WTC11 (cell line): ENCODE measurements around the gene NPR3. TPM values are rescaled to one million over a fixed set of nuclear protein-coding genes. Genes with fewer than 3 reads are reported as not detected.

Experiments
- ATAC-seq: fragments of 200-7000 bp; cut with Tn5 transposase; 2 replicates; pipeline ENCODE4 v1.10.0; 2021; ENCODE audit warnings: mild to moderate bottlenecking, moderate library complexity
- CTCF ChIA-PET: fragments of 300-600 bp; sonication (Branson Sonifier 250); formaldehyde crosslinking; loops from one replicate; lab custom pipeline; 2021; ENCODE audit warnings: antibody characterized with exemption; lab: Charles Lee
- POLR2A ChIA-PET: fragments of 350-600 bp; sonication (Branson Sonifier 250); formaldehyde crosslinking; loops from one replicate; lab custom pipeline; 2021; ENCODE audit warnings: antibody characterized with exemption; lab: Charles Lee
- DNase-seq: peaks from one replicate; pipeline ENCODE4 v3.0.0; 2021; ENCODE audit warnings: low spot score
- H3K27ac Mint-ChIP-seq: 2 replicates; pipeline ENCODE4 v1.8.0; 2021; ENCODE audit warnings: mixed read lengths
- H3K27me3 Mint-ChIP-seq: 2 replicates; pipeline ENCODE4 v1.8.0; 2021; ENCODE audit warnings: low read depth, mild to moderate bottlenecking, moderate library complexity, mixed read lengths
- H3K36me3 Mint-ChIP-seq: 2 replicates; pipeline ENCODE4 v1.8.0; 2021; ENCODE audit warnings: mixed read lengths
- H3K4me1 Mint-ChIP-seq: 2 replicates; pipeline ENCODE4 v1.8.0; 2022; ENCODE audit warnings: mixed read lengths
- H3K4me3 Mint-ChIP-seq: 2 replicates; pipeline ENCODE4 v1.8.0; 2021; ENCODE audit warnings: mild to moderate bottlenecking, moderate library complexity, mixed read lengths
- H3K9me3 Mint-ChIP-seq: 2 replicates; pipeline ENCODE4 v1.8.0; 2021; ENCODE audit warnings: mixed read lengths
- CREM ChIP-seq: sonication (generic); formaldehyde crosslinking; IDR thresholded peaks from 2 replicates; pipeline ENCODE4 v1.8.1; 2022; ENCODE audit warnings: mild to moderate bottlenecking, missing genetic modification reagents, moderate library complexity
- ELF4 ChIP-seq: sonication (generic); formaldehyde crosslinking; IDR thresholded peaks from 2 replicates; pipeline ENCODE4 v1.8.1; 2022; ENCODE audit warnings: low read depth, mild to moderate bottlenecking, moderate library complexity, missing genetic modification reagents
- ESRRA ChIP-seq: sonication (generic); formaldehyde crosslinking; IDR thresholded peaks from 2 replicates; pipeline ENCODE4 v1.8.1; 2022; ENCODE audit warnings: mild to moderate bottlenecking, missing genetic modification reagents, borderline replicate concordance
- ETV6 ChIP-seq: sonication (generic); formaldehyde crosslinking; IDR thresholded peaks from 2 replicates; pipeline ENCODE4 v1.8.1; 2022; ENCODE audit warnings: mild to moderate bottlenecking, missing genetic modification reagents
- KAT7 ChIP-seq: sonication (generic); formaldehyde crosslinking; IDR thresholded peaks from 2 replicates; pipeline ENCODE4 v1.8.1; 2023; ENCODE audit warnings: missing genetic modification reagents, mild to moderate bottlenecking, borderline replicate concordance
- MYBL2 ChIP-seq: sonication (generic); formaldehyde crosslinking; IDR thresholded peaks from 2 replicates; pipeline ENCODE4 v1.8.1; 2023; ENCODE audit warnings: mild to moderate bottlenecking, moderate library complexity, missing genetic modification reagents
- PRRX2 ChIP-seq: fragments of 250-450 bp; sonication (Bioruptor Pico); IDR thresholded peaks from 2 replicates; pipeline ENCODE4 v1.8.0; 2021; ENCODE audit warnings: mild to moderate bottlenecking
- RORB ChIP-seq: fragments of 250-450 bp; sonication (Bioruptor Pico); IDR thresholded peaks from 2 replicates; pipeline ENCODE4 v1.9.0; 2021; ENCODE audit warnings: mild to moderate bottlenecking
- SMAD4 ChIP-seq: sonication (generic); formaldehyde crosslinking; IDR thresholded peaks from 2 replicates; pipeline ENCODE4 v1.8.0; 2022; ENCODE audit warnings: mild to moderate bottlenecking, missing genetic modification reagents
- SP1 ChIP-seq: sonication (generic); formaldehyde crosslinking; conservative IDR thresholded peaks from 2 replicates; pipeline ENCODE4 v1.8.1; 2022; ENCODE audit warnings: missing genetic modification reagents
- TP53 ChIP-seq: sonication (generic); formaldehyde crosslinking; IDR thresholded peaks from 2 replicates; pipeline ENCODE4 v1.8.1; 2023; ENCODE audit warnings: mild to moderate bottlenecking, missing genetic modification reagents
- ZBTB21 ChIP-seq: sonication (generic); formaldehyde crosslinking; IDR thresholded peaks from 2 replicates; pipeline ENCODE4 v1.8.1; 2023; ENCODE audit warnings: mild to moderate bottlenecking, missing genetic modification reagents, borderline replicate concordance
- ZNF138 ChIP-seq: sonication (generic); formaldehyde crosslinking; conservative IDR thresholded peaks from 2 replicates; pipeline ENCODE4 v1.8.1; 2022; ENCODE audit warnings: mild to moderate bottlenecking, moderate library complexity, missing genetic modification reagents
- total RNA-seq: library from RNA; stranded (reverse); gene quantifications from 3 replicates; pipeline ENCODE4 v1.2.3, GENCODE V29; 2021
- TF ChIP-seq, protein P1 (sequence below): fragments of 250-450 bp; sonication (Bioruptor Pico); conservative IDR thresholded peaks from 2 replicates; pipeline ENCODE4 v1.9.0; 2021; ENCODE audit warnings: mild to moderate bottlenecking
- TF ChIP-seq, protein P2 (sequence below): sonication (generic); formaldehyde crosslinking; IDR thresholded peaks from 2 replicates; pipeline ENCODE4 v1.8.1; 2023; ENCODE audit warnings: mild to moderate bottlenecking, moderate library complexity, missing genetic modification reagents
- TF ChIP-seq, protein P3 (sequence below): sonication (generic); formaldehyde crosslinking; IDR thresholded peaks from 2 replicates; pipeline ENCODE4 v1.8.1; 2023; ENCODE audit warnings: mild to moderate bottlenecking, missing genetic modification reagents, moderate library complexity
- TF ChIP-seq, protein P4 (sequence below): sonication (generic); formaldehyde crosslinking; IDR thresholded peaks from 2 replicates; pipeline ENCODE4 v1.8.1; 2022; ENCODE audit warnings: missing genetic modification reagents, borderline replicate concordance
- TF ChIP-seq, protein P5 (sequence below): sonication (generic); formaldehyde crosslinking; IDR thresholded peaks from 2 replicates; pipeline ENCODE4 v1.8.1; 2023; ENCODE audit warnings: mild to moderate bottlenecking, missing genetic modification reagents, borderline replicate concordance
- TF ChIP-seq, protein P6 (sequence below): fragments of 250-450 bp; sonication (Bioruptor Pico); IDR thresholded peaks from 2 replicates; pipeline ENCODE4 v1.9.0; 2021; ENCODE audit warnings: mild to moderate bottlenecking
- TF ChIP-seq, protein P7 (sequence below): sonication (generic); formaldehyde crosslinking; IDR thresholded peaks from 2 replicates; pipeline ENCODE4 v1.8.1; 2022; ENCODE audit warnings: low read depth, mild to moderate bottlenecking, moderate library complexity, missing genetic modification reagents, borderline replicate concordance

The NPR3 gene
- total RNA-seq, 1 experiment from 2014 or later: 0.09 TPM

DNA sequence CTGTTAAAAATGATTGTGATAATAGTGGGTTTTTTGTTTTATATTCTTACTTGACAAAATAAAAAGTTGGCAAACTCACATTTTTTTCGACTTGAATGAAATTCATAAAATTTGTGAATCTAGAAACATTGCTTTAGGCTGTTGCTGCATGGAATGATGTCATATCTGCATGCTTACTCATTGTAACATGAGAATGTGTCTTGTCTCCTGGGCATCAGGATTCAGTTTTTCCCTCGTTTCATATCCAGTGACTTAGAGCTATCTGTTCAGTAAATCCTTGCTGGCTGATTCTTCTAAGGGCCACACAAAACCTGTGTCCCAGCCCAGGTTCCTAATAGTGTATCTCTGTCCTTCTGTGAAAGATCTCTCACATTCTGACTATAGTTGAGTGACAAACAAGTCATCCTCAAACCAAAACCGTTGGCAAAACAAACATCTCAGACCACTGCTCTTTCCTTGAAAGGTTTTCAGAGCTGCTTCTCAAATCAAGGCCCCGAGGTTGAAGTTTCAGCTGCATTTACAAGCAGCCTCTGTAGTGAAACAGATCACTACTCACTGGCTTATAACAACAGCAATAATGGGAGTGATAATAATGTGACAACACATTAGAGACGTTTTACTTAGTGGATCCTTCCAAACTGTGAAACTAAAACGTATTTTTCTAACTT lies 95.0 kb downstream of the NPR3 start:
- Mint-ChIP-seq H3K9me3 (peaks cover 32% of the 10 kb centered on the region), H3K4me1 (no peaks in the 10 kb centered on the region), H3K4me3 (no peak overlapping the region), H3K36me3 (no peaks in the 10 kb centered on the region; the same call in 1 of the 2 replicates), H3K27ac (no peak overlapping the region), H3K27me3 (no peaks in the 10 kb centered on the region)
- TF ChIP-seq KAT7 (CRISPR knock-in tag): no peak
- no peak for TF ChIP-seq ZBTB21 (CRISPR knock-in tag)
- no peak for TF ChIP-seq ETV6 (CRISPR knock-in tag)
- TF ChIP-seq, protein P1, sequence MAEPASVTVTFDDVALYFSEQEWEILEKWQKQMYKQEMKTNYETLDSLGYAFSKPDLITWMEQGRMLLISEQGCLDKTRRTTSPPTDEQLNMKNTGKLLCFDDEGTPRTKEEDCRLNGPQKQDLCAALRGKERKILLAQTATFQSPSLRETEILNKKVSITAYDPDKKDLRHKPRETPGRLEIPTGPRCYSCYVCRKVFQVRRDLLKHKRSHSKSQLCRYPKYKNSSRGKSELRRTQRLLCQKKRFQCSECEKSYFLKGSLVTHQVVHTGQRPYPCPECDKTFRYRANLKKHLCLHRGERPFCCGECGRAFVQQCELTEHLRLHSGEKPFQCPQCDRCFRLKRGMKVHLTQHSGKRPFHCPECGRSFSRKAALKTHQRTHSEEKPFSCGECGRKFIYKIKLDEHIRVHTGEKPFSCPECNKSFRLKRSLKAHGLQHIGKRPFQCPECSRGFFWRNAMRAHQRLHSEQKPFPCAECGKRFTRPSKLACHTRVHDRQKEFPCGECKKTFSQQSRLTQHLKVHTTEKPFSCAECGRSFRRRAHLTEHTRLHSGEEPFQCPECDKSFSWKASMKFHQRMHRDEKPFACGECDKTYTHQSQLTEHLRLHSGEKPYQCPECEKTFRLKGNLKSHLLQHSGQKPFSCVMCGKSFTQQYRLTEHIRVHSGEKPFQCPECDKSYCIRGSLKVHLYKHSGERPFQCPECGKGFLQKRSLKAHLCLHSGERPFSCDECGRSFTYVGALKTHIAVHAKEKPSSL (CRISPR knock-in tag): no peak
- TF ChIP-seq, protein P2, sequence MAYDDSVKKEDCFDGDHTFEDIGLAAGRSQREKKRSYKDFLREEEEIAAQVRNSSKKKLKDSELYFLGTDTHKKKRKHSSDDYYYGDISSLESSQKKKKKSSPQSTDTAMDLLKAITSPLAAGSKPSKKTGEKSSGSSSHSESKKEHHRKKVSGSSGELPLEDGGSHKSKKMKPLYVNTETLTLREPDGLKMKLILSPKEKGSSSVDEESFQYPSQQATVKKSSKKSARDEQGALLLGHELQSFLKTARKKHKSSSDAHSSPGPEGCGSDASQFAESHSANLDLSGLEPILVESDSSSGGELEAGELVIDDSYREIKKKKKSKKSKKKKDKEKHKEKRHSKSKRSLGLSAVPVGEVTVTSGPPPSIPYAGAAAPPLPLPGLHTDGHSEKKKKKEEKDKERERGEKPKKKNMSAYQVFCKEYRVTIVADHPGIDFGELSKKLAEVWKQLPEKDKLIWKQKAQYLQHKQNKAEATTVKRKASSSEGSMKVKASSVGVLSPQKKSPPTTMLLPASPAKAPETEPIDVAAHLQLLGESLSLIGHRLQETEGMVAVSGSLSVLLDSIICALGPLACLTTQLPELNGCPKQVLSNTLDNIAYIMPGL (CRISPR knock-in tag): no peak
- no peak for TF ChIP-seq CREM (CRISPR knock-in tag)
- ChIA-PET CTCF (no interaction called here), POLR2A (interaction anchor here (0.7 kb wide), 1 partner anchor 28 kb away, joined by 3 read pairs; no protein-coding TSS in a partner anchor)
- ATAC-seq (no peak), DNase-seq (no peak)

DNA sequence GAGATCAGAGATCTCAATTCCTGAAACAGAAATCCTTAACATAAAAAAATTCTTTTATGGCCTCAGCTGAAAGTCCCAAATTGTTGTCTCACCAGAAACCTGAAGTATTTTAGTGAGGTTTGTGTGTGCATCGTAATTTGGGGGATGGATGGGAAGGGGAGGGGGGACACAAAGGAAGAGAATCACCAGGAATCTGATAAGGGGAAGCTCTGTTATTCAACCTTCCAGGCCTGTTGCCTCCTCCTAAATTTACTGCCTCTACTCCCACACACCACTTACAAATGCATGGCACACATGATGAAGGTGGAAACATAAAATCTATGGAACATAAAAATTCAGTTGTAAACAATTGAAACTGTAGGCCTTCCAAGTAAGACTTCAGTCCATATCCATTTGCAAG lies 97.7 kb downstream of the NPR3 start:
- no peaks in the 10 kb centered on the region for H3K36me3 Mint-ChIP-seq
- POLR2A ChIA-PET: no interaction called here
- H3K27ac Mint-ChIP-seq: no peak overlapping the region
- CTCF ChIA-PET: interaction anchor here (1.1 kb wide), 1 partner anchor 13 kb away, joined by 3 read pairs; no protein-coding TSS in a partner anchor
- ATAC-seq: no peak
- H3K4me1 Mint-ChIP-seq: no peaks in the 10 kb centered on the region
- H3K9me3 Mint-ChIP-seq: peaks cover 33% of the 10 kb centered on the region
- DNase-seq: no peak
- no peak overlapping the region for H3K4me3 Mint-ChIP-seq
- H3K27me3 Mint-ChIP-seq: no peaks in the 10 kb centered on the region; the same call in 1 of the 2 replicates
- TF ChIP-seq SMAD4 (CRISPR knock-in tag): no peak
- TF ChIP-seq RORB (CRISPR knock-in tag): no peak
- no peak for TF ChIP-seq SP1 (CRISPR knock-in tag)
- TF ChIP-seq, protein P3, sequence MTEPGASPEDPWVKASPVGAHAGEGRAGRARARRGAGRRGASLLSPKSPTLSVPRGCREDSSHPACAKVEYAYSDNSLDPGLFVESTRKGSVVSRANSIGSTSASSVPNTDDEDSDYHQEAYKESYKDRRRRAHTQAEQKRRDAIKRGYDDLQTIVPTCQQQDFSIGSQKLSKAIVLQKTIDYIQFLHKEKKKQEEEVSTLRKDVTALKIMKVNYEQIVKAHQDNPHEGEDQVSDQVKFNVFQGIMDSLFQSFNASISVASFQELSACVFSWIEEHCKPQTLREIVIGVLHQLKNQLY (CRISPR knock-in tag): no peak
- TF ChIP-seq ESRRA (CRISPR knock-in tag): no peak
- TF ChIP-seq, protein P4, sequence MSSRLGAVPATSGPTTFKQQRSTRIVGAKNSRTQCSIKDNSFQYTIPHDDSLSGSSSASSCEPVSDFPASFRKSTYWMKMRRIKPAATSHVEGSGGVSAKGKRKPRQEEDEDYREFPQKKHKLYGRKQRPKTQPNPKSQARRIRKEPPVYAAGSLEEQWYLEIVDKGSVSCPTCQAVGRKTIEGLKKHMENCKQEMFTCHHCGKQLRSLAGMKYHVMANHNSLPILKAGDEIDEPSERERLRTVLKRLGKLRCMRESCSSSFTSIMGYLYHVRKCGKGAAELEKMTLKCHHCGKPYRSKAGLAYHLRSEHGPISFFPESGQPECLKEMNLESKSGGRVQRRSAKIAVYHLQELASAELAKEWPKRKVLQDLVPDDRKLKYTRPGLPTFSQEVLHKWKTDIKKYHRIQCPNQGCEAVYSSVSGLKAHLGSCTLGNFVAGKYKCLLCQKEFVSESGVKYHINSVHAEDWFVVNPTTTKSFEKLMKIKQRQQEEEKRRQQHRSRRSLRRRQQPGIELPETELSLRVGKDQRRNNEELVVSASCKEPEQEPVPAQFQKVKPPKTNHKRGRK (CRISPR knock-in tag): no peak
- TF ChIP-seq ELF4 (CRISPR knock-in tag): no peak
- TF ChIP-seq ZNF138: no peak
- TF ChIP-seq PRRX2 (CRISPR knock-in tag): no peak
- TF ChIP-seq, protein P5, sequence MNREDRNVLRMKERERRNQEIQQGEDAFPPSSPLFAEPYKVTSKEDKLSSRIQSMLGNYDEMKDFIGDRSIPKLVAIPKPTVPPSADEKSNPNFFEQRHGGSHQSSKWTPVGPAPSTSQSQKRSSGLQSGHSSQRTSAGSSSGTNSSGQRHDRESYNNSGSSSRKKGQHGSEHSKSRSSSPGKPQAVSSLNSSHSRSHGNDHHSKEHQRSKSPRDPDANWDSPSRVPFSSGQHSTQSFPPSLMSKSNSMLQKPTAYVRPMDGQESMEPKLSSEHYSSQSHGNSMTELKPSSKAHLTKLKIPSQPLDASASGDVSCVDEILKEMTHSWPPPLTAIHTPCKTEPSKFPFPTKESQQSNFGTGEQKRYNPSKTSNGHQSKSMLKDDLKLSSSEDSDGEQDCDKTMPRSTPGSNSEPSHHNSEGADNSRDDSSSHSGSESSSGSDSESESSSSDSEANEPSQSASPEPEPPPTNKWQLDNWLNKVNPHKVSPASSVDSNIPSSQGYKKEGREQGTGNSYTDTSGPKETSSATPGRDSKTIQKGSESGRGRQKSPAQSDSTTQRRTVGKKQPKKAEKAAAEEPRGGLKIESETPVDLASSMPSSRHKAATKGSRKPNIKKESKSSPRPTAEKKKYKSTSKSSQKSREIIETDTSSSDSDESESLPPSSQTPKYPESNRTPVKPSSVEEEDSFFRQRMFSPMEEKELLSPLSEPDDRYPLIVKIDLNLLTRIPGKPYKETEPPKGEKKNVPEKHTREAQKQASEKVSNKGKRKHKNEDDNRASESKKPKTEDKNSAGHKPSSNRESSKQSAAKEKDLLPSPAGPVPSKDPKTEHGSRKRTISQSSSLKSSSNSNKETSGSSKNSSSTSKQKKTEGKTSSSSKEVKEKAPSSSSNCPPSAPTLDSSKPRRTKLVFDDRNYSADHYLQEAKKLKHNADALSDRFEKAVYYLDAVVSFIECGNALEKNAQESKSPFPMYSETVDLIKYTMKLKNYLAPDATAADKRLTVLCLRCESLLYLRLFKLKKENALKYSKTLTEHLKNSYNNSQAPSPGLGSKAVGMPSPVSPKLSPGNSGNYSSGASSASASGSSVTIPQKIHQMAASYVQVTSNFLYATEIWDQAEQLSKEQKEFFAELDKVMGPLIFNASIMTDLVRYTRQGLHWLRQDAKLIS (CRISPR knock-in tag): no peak
- no peak for TF ChIP-seq MYBL2
- TF ChIP-seq, protein P2 (CRISPR knock-in tag): no peak
- no peak for TF ChIP-seq TP53 (CRISPR knock-in tag)
- TF ChIP-seq, protein P6, sequence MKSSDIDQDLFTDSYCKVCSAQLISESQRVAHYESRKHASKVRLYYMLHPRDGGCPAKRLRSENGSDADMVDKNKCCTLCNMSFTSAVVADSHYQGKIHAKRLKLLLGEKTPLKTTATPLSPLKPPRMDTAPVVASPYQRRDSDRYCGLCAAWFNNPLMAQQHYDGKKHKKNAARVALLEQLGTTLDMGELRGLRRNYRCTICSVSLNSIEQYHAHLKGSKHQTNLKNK: no peak
- TF ChIP-seq, protein P7, sequence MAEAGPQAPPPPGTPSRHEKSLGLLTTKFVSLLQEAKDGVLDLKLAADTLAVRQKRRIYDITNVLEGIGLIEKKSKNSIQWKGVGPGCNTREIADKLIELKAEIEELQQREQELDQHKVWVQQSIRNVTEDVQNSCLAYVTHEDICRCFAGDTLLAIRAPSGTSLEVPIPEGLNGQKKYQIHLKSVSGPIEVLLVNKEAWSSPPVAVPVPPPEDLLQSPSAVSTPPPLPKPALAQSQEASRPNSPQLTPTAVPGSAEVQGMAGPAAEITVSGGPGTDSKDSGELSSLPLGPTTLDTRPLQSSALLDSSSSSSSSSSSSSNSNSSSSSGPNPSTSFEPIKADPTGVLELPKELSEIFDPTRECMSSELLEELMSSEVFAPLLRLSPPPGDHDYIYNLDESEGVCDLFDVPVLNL (CRISPR knock-in tag): no peak
